GM19023 (cell line): ENCODE results near the gene ELFN2.

Source experiments
- ATAC-seq: cut with Tn5 transposase; IDR thresholded peaks from one replicate; pipeline ENCODE4 v1.9.1; 2021; ENCODE audit warnings: mild to moderate bottlenecking, moderate library complexity; ENCODE audit not compliant: unreplicated experiment

The ELFN2 gene

GRCh38 chr22:37456346-37456745, 29.1 kb upstream of the ELFN2 start:
- no peak for ATAC-seq

- no peak for ATAC-seq
Observed at GRCh38 chr22:37455896-37456295, 28.6 kb upstream of the ELFN2 start.

- ATAC-seq: no peak
Observed at GRCh38 chr22:37454857-37455686, 27.8 kb upstream of the ELFN2 start.

- no peak for ATAC-seq
Observed at GRCh38 chr22:37453696-37454095, 26.4 kb upstream of the ELFN2 start.

GRCh38 chr22:37451218-37451617, 23.9 kb upstream of the ELFN2 start:
- no peak for ATAC-seq

GRCh38 chr22:37449331-37450001, 22.2 kb upstream of the ELFN2 start:
- ATAC-seq: no peak

GRCh38 chr22:37448516-37449127, 21.3 kb upstream of the ELFN2 start:
- no peak for ATAC-seq

- ATAC-seq: no peak
Observed at GRCh38 chr22:37445501-37445900, 18.2 kb upstream of the ELFN2 start.

- ATAC-seq: no peak
Observed at GRCh38 chr22:37443977-37444376, 16.7 kb upstream of the ELFN2 start.

- ATAC-seq: no peak
Observed at GRCh38 chr22:37443086-37443485, 15.8 kb upstream of the ELFN2 start.

- ATAC-seq: no peak
Observed at GRCh38 chr22:37442537-37442936, 15.3 kb upstream of the ELFN2 start.

- no peak for ATAC-seq
Observed at GRCh38 chr22:37442135-37442534, 14.9 kb upstream of the ELFN2 start.

GRCh38 chr22:37440875-37441274, 13.6 kb upstream of the ELFN2 start:
- no peak for ATAC-seq

DNA sequence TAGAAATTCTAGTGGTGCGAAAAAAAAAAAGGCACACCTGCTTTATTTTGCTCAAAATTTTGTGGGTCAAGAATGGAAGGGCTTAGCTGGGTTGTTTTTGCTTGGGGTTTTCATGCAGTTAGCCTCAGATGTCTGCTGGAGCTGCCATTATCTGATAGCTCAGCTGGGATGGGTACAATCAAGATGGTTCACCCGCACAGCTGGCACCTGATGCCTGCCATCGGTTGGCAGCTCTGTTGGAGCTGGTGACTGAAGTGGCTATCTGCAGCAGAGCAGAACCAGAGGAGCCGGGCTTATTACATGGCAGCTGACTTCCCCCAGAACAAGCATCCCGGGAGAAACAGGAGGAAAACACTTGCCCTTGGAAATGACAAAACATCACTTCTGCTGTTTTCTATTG, 12.1 kb upstream of the ELFN2 start:
- no peak for ATAC-seq

GRCh38 chr22:37435970-37436603, 8.8 kb upstream of the ELFN2 start:
- ATAC-seq: no peak

DNA sequence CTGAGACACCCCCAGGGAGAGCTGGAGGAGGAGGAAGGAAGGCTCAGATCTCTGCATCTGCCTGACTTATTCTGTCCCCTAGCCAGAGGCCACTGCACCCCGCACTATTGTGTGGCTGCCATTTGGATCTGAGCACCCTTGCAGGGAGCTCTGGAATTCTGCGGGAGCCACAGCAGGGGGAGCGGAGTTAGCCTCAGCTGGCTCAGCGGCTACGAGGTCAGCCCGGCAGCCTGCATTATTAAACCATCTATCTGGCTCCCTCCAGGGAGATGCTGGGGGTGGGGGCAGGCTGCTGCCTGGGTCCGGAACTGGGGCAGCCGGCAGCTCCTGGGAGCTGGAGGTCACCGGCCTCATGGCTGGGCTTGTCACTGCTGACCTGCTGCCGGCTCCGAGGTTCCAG, 6.5 kb upstream of the ELFN2 start:
- ATAC-seq: no peak

- no peak for ATAC-seq
Observed at GRCh38 chr22:37432708-37433054, 5.4 kb upstream of the ELFN2 start.

DNA sequence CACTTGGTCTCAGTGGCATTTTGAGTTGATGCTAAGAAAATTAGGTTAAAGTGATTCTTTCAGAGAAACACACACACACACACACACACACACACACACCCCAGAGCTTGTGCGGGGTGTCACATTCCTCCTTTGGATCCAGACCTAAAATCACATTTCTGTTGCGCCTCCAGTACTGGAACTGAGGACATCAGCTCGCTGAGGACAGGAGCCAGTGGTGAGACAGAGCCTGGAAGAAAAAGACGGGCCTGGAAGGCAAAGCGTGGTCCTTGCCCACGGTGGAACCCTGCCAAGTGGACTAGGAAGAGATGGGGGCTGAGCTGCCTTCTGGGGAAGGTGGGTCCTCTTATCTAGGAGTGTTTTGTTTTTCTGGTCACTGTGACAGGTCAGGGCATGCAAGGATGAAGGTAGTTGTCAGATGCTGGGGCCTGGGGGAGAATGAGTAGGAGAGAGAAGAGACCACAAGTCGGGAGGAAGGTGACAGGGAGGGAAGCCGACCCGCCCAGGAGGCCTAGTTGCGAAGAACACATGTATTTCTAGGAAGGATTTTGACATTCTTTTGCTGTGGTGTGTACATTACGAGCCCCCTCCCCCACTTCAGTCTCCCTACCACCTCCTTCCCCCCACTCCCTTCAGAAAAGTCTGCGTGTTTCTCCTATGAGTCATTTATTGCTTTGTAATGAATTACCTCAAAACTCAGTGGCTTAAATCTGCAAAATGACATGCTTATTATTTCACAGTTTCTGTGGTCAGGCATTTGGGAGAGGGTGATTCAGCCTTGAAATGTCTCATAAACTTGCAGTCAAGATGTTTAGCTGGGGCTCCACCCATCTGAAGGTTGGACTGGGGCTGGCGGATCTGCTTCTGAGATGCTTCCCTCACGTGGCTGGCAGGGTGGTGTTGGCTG, 4.8 kb upstream of the ELFN2 start:
- ATAC-seq: no peak

- ATAC-seq: no peak
Observed at GRCh38 chr22:37431366-37431765, 4.1 kb upstream of the ELFN2 start.

GRCh38 chr22:37430941-37431340, 3.7 kb upstream of the ELFN2 start:
- ATAC-seq: no peak
